ENCODE results near the gene STK17A. TPM values are rescaled to one million over a fixed set of nuclear protein-coding genes. Genes with fewer than 3 reads are reported as not detected.

STK17A gene
- total and polyA plus RNA-seq, 2 donors, result 64.3 to 74.0 TPM

GRCh38 chr7:43602256-43602655, 19.3 kb downstream of the STK17A start:
- WGBS, result 95% methylated on average over 1 of the region's 1 CpG
- H3K4me1 ChIP-seq (ENCODE audit: control insufficient read depth in 2 of 2, insufficient read depth in 2 of 2, low read length in 2 of 2), result no peaks in the 10 kb centered on the region
- DNase-seq (ENCODE audit: low read depth in 6 of 9, low spot score in 9 of 9), result no peak
- H3K36me3 ChIP-seq (ENCODE audit: control insufficient read depth in 2 of 2, insufficient read depth in 2 of 2, low read length in 1 of 2), result peaks cover 13 to 26% of the 10 kb centered on the region in 2 donors
- H3K4me3 ChIP-seq (ENCODE audit: low read length in 2 of 2), result no peak overlapping the region
- H3K9me3 ChIP-seq (ENCODE audit: control insufficient read depth in 2 of 2, insufficient read depth in 1 of 2, low read length in 1 of 2), result no peaks in the 10 kb centered on the region
- H3K27me3 ChIP-seq (ENCODE audit: control insufficient read depth in 2 of 2, insufficient read depth in 1 of 2, low read length in 1 of 2), result no peaks in the 10 kb centered on the region
- no peak overlapping the region for H3K27ac ChIP-seq (ENCODE audit: low read depth in 1 of 2, low read length in 1 of 2)

DNA sequence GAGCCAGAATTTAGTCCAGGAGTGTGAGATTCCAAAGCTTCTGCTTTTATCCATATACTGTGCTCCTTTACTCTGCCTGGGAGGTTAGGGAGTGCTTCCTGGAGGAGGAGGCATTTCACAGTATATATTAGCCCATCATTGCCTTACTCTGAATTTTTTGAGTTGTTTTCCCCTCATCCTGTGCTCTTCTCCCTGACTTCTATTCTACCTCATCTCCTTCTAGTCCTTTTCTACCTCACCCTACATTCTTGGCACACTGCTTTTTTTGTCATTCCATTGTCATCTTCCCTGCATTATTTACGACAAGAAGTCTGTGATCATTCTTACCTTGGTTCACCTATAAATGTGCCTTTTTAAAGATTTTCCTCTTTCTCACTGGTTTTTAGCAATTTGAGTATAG, 21.3 kb downstream of the STK17A start:
- no peak overlapping the region for H3K4me3 ChIP-seq (ENCODE audit: low read length in 2 of 2)
- H3K4me1 ChIP-seq (ENCODE audit: control insufficient read depth in 2 of 2, insufficient read depth in 2 of 2, low read length in 2 of 2), result no peaks in the 10 kb centered on the region
- H3K36me3 ChIP-seq (ENCODE audit: control insufficient read depth in 2 of 2, insufficient read depth in 2 of 2, low read length in 1 of 2), result peaks cover 8 to 25% of the 10 kb centered on the region in 2 donors
- H3K27me3 ChIP-seq (ENCODE audit: control insufficient read depth in 2 of 2, insufficient read depth in 1 of 2, low read length in 1 of 2), result no peaks in the 10 kb centered on the region
- no peak overlapping the region for H3K27ac ChIP-seq (ENCODE audit: low read depth in 1 of 2, low read length in 1 of 2)
- no peaks in the 10 kb centered on the region for H3K9me3 ChIP-seq (ENCODE audit: control insufficient read depth in 2 of 2, insufficient read depth in 1 of 2, low read length in 1 of 2)
- WGBS, result 93% methylated on average over 1 of the region's 1 CpG
- DNase-seq (ENCODE audit: low read depth in 6 of 9, low spot score in 9 of 9), result no peak

GRCh38 chr7:43609097-43609496, 26.2 kb downstream of the STK17A start:
- no peak overlapping the region for H3K27ac ChIP-seq (ENCODE audit: low read depth in 1 of 2, low read length in 1 of 2)
- WGBS, result 95% methylated on average over 2 of the region's 2 CpGs
- H3K4me1 ChIP-seq (ENCODE audit: control insufficient read depth in 2 of 2, insufficient read depth in 2 of 2, low read length in 2 of 2), result no peaks in the 10 kb centered on the region
- H3K36me3 ChIP-seq (ENCODE audit: control insufficient read depth in 2 of 2, insufficient read depth in 2 of 2, low read length in 1 of 2), result peaks cover 13 to 26% of the 10 kb centered on the region in 2 donors
- DNase-seq (ENCODE audit: low read depth in 6 of 9, low spot score in 9 of 9), result no peak
- H3K27me3 ChIP-seq (ENCODE audit: control insufficient read depth in 2 of 2, insufficient read depth in 1 of 2, low read length in 1 of 2), result no peaks in the 10 kb centered on the region
- no peak overlapping the region for H3K4me3 ChIP-seq (ENCODE audit: low read length in 2 of 2)
- H3K9me3 ChIP-seq (ENCODE audit: control insufficient read depth in 2 of 2, insufficient read depth in 1 of 2, low read length in 1 of 2), result no peaks in the 10 kb centered on the region

- 94% methylated on average over 5 of the region's 5 CpGs for WGBS
- peak overlapping the region in 1 of 2 donors; percentile 31 for H3K27ac ChIP-seq (ENCODE audit: low read depth in 1 of 2, low read length in 1 of 2)
- DNase-seq (ENCODE audit: low read depth in 6 of 9, low spot score in 9 of 9), result no peak
- no peaks in the 10 kb centered on the region for H3K9me3 ChIP-seq (ENCODE audit: control insufficient read depth in 2 of 2, insufficient read depth in 1 of 2, low read length in 1 of 2)
- H3K4me3 ChIP-seq (ENCODE audit: low read length in 2 of 2), result no peak overlapping the region
- no peaks in the 10 kb centered on the region for H3K27me3 ChIP-seq (ENCODE audit: control insufficient read depth in 2 of 2, insufficient read depth in 1 of 2, low read length in 1 of 2)
- no peaks in the 10 kb centered on the region for H3K4me1 ChIP-seq (ENCODE audit: control insufficient read depth in 2 of 2, insufficient read depth in 2 of 2, low read length in 2 of 2)
- H3K36me3 ChIP-seq (ENCODE audit: control insufficient read depth in 2 of 2, insufficient read depth in 2 of 2, low read length in 1 of 2), result peaks cover 13 to 33% of the 10 kb centered on the region in 2 donors
These were observed 29.2 kb downstream of the STK17A start for GRCh38 chr7:43612128-43612527.

- Histone ChIP-seq H3K4me3 (ENCODE audit: low read length in 2 of 2) (no peak overlapping the region), H3K27ac (ENCODE audit: low read depth in 1 of 2, low read length in 1 of 2) (no peak overlapping the region), H3K9me3 (ENCODE audit: control insufficient read depth in 2 of 2, insufficient read depth in 1 of 2, low read length in 1 of 2) (no peaks in the 10 kb centered on the region), H3K27me3 (ENCODE audit: control insufficient read depth in 2 of 2, insufficient read depth in 1 of 2, low read length in 1 of 2) (no peaks in the 10 kb centered on the region), H3K4me1 (ENCODE audit: control insufficient read depth in 2 of 2, insufficient read depth in 2 of 2, low read length in 2 of 2) (no peaks in the 10 kb centered on the region), H3K36me3 (ENCODE audit: control insufficient read depth in 2 of 2, insufficient read depth in 2 of 2, low read length in 1 of 2) (peaks cover 13 to 39% of the 10 kb centered on the region in 2 donors)
- 90% methylated on average over 3 of the region's 3 CpGs for WGBS
- DNase-seq (ENCODE audit: low read depth in 6 of 9, low spot score in 9 of 9), result no peak
These were observed 30.0 kb downstream of the STK17A start for GRCh38 chr7:43612599-43613589.

GRCh38 chr7:43615558-43616145, 32.7 kb downstream of the STK17A start:
- DNase-seq (ENCODE audit: low read depth in 6 of 9, low spot score in 9 of 9), result no peak

DNA sequence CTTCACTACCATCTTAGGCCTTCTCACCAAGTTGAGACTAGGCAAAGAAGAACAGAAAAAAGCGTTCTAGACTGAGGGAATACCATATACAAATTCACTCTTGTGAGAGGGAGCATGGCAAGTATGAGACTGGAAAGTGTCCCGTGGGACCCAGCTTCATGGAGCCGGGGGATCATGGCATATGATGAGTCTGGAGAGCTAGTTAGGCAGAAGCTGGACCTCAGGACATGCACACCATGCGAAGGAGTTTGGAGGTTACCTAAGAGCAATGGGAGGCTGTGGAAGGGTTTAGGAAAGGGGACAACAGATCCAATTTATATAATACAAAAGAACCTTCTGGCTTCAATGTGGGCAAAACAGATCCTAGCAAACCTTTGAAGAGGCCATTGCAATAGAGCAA, 34.1 kb downstream of the STK17A start:
- 98% methylated on average over 4 of the region's 4 CpGs for WGBS
- Histone ChIP-seq H3K4me1 (ENCODE audit: control insufficient read depth in 2 of 2, insufficient read depth in 2 of 2, low read length in 2 of 2) (no peaks in the 10 kb centered on the region), H3K27me3 (ENCODE audit: control insufficient read depth in 2 of 2, insufficient read depth in 1 of 2, low read length in 1 of 2) (no peaks in the 10 kb centered on the region), H3K27ac (ENCODE audit: low read depth in 1 of 2, low read length in 1 of 2) (no peak overlapping the region), H3K9me3 (ENCODE audit: control insufficient read depth in 2 of 2, insufficient read depth in 1 of 2, low read length in 1 of 2) (no peaks in the 10 kb centered on the region), H3K4me3 (ENCODE audit: low read length in 2 of 2) (no peak overlapping the region), H3K36me3 (ENCODE audit: control insufficient read depth in 2 of 2, insufficient read depth in 2 of 2, low read length in 1 of 2) (peaks cover 6 to 40% of the 10 kb centered on the region in 2 donors)
- no peak for DNase-seq (ENCODE audit: low read depth in 6 of 9, low spot score in 9 of 9)

More at GRCh38 chr7:43615558-43616145, 32.7 kb downstream of the STK17A start:
- no peak overlapping the region for H3K4me3 ChIP-seq (ENCODE audit: low read length in 2 of 2)
- no peaks in the 10 kb centered on the region for H3K9me3 ChIP-seq (ENCODE audit: control insufficient read depth in 2 of 2, insufficient read depth in 1 of 2, low read length in 1 of 2)
- peaks cover 7 to 37% of the 10 kb centered on the region in 2 donors for H3K36me3 ChIP-seq (ENCODE audit: control insufficient read depth in 2 of 2, insufficient read depth in 2 of 2, low read length in 1 of 2)
- no peaks in the 10 kb centered on the region for H3K27me3 ChIP-seq (ENCODE audit: control insufficient read depth in 2 of 2, insufficient read depth in 1 of 2, low read length in 1 of 2)
- no peak overlapping the region for H3K27ac ChIP-seq (ENCODE audit: low read depth in 1 of 2, low read length in 1 of 2)
- whole genome bisulfite sequencing, result 86% methylated on average over 7 of the region's 7 CpGs
- no peaks in the 10 kb centered on the region for H3K4me1 ChIP-seq (ENCODE audit: control insufficient read depth in 2 of 2, insufficient read depth in 2 of 2, low read length in 2 of 2)

DNA sequence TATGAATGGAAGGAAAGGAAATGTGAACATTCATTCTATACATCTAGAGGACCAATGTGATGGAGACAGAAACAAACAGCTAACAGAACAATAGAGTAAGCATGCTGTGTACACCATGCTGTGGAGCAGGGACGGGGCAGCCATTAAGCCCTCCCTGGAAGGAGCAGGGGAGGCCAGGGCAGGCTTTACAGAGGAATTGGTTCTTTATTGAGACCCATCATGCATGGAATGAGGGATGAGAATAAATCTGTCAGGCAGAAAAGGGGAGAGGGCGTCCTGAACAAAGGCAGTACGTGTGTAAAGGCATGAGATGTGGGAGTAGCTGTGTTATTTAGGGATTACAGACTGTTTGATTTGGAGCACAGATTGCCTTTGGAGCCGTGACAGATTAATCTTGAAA, 35.2 kb downstream of the STK17A start:
- DNase-seq (ENCODE audit: low read depth in 6 of 9, low spot score in 9 of 9), result no peak
- Histone ChIP-seq H3K27me3 (ENCODE audit: control insufficient read depth in 2 of 2, insufficient read depth in 1 of 2, low read length in 1 of 2) (no peaks in the 10 kb centered on the region), H3K36me3 (ENCODE audit: control insufficient read depth in 2 of 2, insufficient read depth in 2 of 2, low read length in 1 of 2) (peaks cover 4 to 38% of the 10 kb centered on the region in 2 donors), H3K9me3 (ENCODE audit: control insufficient read depth in 2 of 2, insufficient read depth in 1 of 2, low read length in 1 of 2) (no peaks in the 10 kb centered on the region), H3K27ac (ENCODE audit: low read depth in 1 of 2, low read length in 1 of 2) (no peak overlapping the region), H3K4me1 (ENCODE audit: control insufficient read depth in 2 of 2, insufficient read depth in 2 of 2, low read length in 2 of 2) (no peaks in the 10 kb centered on the region), H3K4me3 (ENCODE audit: low read length in 2 of 2) (no peak overlapping the region)
- WGBS, result 90% methylated on average over 4 of the region's 4 CpGs
